ENCODE results near the gene INTS1.

GRCh38 chr7:1423264-1423811 lies 80.9 kb downstream of the INTS1 start:
- TF ChIP-seq CTCF (IDR thresholded peaks at IDR 0.05), result no peak
- TF ChIP-seq ATF3 (CRISPR knock-in tag; conservative IDR thresholded peaks at IDR 0.05), result no peak
- TF ChIP-seq ETV6 (CRISPR knock-in tag; IDR thresholded peaks at IDR 0.05), result no peak
- no peak for TF ChIP-seq ZNF423 (CRISPR knock-in tag; IDR thresholded peaks at IDR 0.05)
- no peak for TF ChIP-seq ZNF416 (CRISPR knock-in tag; IDR thresholded peaks at IDR 0.05)
- TF ChIP-seq ZMAT4 (CRISPR knock-in tag; IDR thresholded peaks at IDR 0.05), result no peak
- TF ChIP-seq ATF2 (CRISPR knock-in tag; IDR thresholded peaks at IDR 0.05; ENCODE audit: borderline replicate concordance, low read depth), result no peak
